Non-pigmented ciliary epithelial cell (primary cell): Measurements from ENCODE around the gene ZC3H8.

Experiments used
- DNase-seq: peaks from one replicate; pipeline ENCODE4 v3.0.0-alpha.2; 2010; ENCODE audit warnings: low read depth

Gene ZC3H8

DNA sequence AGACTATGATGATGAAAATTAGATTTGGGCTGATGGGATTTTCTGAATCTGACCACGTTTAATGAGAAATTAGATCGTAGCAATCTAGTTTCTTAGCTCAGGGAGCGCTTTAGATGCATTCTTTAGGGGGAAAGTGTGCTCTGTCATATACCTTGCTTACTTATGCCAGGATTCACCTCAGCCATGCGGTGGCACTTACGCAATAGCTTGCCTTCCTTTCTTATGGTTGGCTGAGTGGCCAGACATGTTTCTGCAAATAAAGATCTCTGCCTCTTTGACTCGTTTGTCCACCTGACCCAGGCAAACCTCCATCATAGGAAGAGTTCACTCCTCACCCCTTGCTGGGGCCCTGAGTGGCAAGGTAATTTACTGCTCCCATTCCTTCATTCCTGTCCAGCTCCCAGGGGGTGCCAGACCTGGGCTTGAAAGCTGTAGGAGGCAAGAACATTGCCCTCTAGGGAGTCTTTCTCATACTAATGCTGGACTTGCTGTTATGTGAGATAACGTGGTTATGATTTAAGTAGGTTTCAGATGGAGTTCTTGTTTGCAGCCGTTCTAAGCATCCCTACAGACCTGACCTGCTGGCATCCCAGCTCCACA lies 59.6 kb downstream of the ZC3H8 start:
- no peak for DNase-seq

DNA sequence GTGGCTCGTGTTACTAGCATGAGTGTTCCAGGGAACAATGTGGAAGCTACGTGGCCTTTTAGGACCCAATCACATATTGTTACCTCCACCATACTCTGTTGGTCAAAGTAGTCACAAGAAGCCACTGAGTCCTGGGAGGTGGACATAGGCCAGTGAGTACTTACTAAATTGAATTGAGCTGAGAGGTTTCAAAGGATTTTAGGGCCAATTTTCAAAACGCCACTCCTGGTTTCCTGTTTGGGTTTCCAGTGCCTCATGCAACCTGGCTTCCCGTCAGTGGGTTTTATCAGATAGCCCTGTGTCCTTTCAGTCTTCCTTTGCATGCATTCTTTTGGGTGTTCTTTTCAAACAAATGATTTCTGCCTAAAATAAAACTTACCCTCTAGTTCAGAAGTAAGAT lies 60.4 kb downstream of the ZC3H8 start:
- DNase-seq = no peak

DNA sequence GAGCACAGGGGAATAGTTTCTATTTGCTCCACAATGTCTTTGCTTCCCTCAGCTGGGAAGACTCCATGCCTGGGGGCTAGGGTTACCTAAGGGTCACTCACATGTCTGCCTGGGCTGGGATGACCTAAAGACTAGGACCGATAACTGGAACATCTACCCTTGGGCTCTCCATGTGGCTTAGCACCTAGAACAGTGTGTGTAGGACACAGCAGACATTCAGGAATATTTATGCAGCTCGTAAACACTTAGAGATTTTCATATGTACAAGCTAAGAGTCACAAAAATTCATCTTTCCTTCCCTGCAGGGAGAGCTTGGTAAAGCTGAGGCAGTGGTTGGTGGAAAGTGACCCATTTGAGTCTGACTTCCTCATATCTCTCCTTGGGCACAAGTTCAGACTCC lies 60.8 kb downstream of the ZC3H8 start:
- DNase-seq = no peak

DNA sequence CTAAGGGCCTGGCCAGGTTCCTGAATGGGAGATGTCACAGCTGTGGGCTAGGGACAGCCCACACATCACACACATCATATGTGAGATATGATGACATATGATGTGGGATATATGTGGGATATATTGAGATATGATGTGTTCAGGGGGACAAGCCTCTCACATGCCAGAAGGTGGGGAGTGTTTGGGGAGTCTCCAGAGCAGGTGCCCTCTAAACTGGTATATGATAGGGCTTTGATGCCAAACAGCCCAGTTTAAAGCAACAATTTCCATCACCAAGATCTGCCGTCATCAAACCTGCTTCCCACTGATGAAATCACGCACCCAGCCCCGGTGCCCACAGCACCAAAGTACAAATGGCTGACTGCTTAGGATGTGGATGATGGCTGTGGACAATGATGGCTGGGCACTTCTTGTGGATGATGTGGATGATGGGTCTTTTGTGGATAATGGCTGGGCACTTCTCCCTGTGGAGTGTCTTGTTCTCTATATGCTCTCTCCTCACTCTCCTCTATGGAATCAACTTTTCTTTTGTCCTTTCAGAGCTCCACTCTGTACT lies 65.8 kb downstream of the ZC3H8 start:
- DNase-seq = no peak

DNA sequence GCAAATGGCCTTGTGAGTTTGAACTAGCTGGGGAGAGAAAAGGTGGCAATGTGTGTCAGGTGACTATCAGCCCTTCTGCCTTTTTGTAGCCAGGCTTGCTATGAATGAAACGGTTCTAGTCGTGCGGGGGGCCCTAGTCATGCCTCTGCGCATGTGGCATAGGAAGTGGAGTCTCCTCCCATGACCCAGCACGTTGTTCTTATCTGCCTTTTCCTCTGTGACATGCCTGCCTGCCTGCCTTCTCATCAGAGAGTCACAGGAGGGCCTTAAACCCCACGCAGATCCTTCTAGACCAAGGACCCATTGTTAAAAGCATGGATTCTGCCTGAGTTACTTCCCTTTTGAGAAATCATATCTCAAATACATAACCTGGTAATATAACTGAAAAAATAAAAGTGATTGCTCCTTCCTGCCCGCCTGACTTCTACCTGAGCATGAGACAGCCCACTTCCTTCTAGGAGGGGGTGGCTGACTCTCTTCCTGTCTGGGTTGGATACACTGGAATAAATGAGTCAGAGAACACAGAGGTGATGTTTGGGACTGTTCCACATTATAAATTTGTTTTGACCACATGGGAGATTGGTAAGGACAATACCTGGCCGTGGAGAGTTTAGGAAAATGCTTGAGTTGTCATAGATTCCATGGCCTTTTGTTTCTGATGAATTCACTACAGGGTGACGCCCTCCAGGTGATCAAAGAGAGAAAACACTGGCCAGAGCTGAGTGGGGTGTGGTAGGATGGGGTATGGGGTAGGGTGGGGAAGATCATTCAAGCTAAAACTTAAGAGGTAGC lies 66.8 kb downstream of the ZC3H8 start:
- DNase-seq = no peak

DNA sequence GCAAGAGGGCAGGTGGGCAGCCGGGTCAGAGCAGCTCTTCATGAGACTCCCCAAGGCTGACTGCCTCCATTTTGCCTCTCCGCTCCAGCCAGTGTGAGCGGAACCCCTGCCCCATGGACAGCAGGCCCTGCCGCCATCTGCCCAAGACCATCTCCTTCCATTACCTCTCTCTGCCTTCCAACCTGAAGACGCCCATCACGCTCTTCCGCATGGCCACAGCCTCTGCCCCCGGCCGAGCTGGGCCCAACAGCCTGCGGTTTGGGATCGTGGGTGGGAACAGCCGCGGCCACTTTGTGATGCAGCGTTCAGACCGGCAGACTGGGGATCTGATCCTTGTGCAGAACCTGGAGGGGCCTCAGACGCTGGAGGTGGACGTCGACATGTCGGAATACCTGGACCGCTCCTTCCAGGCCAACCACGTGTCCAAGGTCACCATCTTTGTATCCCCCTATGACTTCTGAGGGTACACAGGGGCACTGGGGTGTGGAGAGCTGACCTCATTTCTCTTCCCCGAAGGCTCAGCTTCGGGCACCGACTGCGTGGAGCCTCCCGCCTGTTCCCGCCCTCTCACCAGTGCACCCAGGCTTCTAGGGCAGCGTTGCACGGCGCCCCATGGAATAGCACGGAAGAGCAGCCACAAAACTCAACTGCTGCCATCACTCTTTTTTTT lies 67.7 kb downstream of the ZC3H8 start:
- DNase-seq = no peak

DNA sequence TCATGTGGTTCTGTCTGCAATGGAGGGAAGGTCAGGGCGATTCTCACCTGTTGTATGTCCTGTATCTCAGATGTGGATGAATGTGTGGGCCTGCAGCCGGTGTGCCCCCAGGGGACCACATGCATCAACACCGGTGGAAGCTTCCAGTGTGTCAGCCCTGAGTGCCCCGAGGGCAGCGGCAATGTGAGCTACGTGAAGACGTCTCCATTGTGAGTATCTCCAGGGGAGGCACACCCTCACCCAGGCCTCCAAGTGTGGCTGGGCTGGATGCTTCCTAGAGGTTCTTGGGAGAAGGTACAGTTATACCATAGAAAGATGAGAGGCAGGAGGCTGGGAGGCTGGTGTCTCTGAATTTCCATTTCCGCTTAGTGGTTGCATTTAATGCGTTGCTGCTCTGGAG lies 69.7 kb downstream of the ZC3H8 start:
- no peak for DNase-seq

DNA sequence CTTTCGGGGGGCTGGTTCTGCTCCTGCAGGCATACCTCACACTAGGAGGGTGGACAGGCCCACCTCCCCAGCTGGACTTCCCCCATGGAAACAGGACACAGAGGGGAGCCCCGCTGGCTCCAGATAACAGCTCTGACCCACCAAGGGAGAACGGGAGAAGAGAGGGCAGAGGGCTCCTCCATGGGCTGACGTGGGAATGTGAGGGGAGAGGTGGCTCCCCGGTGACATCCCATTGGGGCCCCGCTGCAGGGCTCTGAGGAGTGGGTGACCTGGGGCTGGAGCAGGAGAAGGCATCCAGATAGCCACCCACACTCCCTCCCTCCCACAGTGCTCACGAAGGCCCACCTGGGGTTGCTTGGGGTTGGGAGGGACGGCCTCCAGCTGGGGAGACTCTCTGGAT lies 70.7 kb downstream of the ZC3H8 start:
- no peak for DNase-seq

DNA sequence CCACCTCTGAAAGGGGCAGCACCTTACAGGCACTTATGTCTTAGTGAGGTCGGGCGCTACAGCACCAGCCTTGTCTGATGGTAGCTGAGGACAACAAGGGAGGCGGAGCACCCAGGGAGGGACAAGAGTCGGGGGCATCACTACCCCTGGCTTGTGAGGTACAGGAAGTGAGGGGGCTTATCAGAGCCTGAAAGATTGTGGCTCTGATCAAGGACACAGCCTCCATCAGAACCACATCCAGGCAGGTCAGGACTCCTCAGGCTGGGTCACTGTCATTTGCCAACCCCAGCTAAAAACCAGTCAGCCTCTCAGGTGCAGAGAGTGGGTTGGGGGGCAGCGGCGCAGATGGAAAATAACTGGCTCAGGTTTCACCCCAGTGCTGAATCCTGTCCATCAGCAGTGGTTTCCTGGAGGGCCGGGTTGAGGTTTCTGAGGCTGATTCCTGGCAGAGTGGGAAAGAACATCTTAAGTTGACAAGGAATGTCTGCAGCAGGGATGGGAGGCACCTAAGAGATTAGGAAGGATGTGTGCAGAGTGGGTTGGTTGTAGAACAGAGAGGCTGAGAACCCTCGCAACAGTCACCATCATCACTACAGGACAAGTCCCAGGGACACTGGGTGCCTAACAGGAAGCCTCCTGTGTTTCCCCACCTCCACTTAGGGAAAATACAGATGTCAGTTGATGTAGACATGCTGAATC lies 71.4 kb downstream of the ZC3H8 start:
- DNase-seq = no peak

DNA sequence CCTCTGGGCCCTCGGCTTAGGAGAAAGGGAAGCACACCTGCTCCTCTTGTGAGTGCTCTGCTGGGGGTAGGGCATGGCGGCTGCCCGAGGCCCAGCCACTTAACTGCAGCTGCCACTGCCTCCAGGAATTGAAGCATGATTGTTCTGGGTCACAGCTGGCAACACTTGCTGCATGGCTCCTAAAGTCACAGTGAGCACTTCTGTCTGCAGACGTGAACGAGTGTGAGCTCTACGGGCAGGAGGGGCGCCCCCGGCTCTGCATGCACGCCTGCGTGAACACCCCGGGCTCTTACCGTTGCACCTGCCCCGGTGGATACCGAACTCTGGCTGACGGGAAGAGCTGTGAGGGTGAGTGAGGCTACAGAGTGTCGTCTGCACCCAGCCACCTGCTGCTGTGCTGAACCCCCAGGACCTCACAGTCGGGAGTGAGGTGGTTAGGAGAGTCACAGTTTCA lies 72.2 kb downstream of the ZC3H8 start:
- DNase-seq = no peak

DNA sequence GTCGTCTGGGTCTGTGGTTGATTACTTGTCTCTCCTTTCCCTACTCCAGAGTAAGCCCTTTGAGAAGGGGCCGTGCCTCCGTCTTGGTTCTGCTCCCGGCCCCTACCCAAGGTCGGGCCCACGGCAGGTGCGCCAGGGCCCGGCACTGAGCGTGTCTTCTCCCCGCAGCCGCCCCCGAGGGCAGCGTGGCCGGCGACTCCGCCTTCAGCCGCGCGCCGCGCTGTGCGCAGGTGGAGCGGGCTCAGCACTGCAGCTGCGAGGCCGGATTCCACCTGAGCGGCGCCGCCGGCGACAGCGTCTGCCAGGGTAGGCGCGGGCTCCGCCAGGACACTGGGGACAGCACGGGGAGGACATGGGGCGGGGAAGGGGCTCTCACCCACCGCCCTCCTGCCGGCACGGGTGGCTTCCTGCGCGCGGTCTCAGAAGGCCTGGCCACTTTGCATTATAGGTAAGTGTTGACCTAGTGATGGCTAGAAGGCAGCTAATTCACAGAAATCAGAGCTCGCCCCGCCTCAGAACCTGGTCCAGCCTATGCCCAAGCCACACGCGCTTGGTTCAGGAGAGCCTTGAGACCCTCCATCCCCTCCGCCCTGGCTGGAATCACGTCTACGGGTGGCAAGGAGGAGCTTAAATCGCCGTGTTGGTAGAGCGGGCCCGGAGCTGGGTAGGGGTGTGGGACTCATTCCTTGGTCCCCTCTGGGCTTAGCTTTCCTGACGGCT lies 73.1 kb downstream of the ZC3H8 start:
- no peak for DNase-seq

DNA sequence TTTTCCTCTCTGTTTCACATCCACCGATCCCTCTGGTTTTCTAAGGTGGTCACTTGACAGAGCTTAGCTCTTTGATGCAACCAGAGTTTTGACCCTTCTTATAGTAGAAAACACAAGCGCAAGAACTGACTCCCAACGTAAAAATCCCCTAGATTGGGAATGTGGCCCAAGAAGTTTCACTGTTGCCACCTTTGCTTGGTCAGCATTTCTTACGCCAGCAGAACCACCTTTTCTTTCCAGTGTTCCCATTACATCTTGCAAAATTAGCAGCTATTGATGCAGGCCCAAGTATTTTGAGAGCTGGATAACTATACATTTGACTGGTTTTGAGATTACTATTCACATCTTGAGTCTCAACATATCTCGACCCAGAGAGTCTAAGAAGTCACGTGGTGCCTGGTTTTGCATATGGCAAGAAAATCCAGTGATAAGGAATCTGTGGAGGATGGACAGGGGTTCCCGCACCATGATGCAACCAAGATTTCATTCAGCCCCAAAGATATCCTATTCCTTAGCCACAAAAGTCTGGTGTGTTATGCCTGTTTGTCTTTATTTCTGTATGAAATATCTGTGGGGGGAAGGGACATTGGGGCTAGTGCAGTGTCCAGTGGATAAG lies 78.8 kb downstream of the ZC3H8 start:
- DNase-seq = no peak

DNA sequence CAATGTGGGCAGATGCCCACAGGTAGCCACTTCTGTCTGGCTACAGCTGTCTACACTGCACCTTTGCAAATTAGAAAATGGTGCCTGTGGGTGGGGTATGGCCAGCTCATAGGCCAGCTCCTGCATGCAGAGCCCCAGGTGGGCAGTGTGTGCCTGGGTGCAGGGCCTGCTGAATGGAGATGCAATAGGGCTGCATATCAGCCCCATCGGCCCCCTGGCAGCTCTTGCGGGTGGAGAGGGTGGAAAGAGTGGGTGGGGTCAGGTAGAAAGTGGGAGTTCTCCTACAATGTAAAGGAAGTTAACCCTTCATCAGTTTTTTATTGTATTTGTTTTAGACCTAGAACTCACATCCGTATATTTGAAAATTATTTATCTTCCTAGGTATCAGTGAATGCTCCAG lies 79.5 kb downstream of the ZC3H8 start:
- no peak for DNase-seq

DNA sequence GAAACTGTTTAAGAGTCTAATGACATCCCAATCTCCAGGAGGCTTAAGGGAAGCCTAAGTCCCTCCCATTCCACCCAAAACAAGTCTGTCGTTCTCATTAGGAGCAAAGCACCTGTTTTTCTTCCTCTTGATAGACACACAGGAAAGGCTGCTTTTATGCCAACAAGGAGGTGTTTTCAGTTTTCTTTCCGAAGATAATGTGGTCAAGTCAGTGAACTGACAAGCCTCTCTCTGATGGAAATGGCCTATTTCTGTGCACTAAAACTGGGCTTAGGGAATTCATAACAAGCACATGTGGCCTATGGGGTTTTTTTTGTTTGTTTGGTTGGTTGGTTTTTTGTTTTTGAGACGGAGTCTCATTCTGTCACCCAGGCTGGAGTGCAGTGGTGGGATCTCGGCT lies 80.5 kb downstream of the ZC3H8 start:
- no peak for DNase-seq

DNA sequence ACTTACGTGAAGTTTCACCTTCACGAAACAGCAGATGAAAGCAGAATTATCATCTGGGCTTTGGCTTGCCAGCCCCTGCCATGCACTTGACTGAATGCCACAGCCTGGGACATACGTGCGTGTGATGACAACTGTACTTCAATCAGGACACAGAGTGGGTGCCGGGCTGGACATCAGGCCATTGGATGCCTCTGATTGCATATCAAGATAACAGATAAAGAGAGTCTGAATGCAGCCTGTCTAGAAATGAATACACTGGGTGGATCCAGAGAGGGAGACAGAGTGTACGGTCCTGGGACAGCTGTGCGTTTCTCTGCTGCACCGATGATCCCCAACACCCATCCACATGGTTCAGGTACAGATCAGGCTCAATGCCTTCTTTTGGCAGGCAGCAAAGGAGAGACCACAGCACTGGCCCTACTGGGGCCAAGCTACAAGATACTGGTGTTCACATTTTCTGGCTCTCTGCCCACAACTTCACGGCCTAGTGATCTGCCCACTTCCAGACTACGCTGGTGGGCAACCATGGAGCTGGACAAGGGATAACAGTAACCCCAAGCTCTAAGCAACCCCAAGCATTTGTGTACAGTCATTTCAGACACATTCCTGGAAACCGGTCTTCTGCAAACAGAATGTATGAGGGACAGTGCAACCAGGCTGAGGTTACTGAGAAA lies 81.1 kb downstream of the ZC3H8 start:
- no peak for DNase-seq

DNA sequence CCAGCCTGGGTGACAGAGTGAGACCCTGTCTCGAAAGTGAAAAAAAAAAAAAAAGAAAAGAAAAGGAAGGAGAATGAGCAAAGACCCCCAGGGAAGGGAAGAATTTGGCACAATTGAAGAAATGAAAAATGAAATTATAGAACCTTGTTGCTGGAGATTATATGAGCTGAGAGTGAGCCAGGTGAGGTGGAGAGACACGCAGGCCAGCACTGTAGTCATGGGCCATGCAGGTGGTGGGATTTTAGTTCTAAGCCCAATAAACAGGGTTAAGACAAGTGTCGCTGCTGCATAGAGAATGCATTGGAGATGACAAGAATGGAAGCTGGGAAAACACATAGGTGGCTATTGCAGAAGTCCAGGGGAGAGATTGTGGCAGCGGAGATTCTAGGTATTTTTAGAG lies 84.3 kb downstream of the ZC3H8 start:
- no peak for DNase-seq

DNA sequence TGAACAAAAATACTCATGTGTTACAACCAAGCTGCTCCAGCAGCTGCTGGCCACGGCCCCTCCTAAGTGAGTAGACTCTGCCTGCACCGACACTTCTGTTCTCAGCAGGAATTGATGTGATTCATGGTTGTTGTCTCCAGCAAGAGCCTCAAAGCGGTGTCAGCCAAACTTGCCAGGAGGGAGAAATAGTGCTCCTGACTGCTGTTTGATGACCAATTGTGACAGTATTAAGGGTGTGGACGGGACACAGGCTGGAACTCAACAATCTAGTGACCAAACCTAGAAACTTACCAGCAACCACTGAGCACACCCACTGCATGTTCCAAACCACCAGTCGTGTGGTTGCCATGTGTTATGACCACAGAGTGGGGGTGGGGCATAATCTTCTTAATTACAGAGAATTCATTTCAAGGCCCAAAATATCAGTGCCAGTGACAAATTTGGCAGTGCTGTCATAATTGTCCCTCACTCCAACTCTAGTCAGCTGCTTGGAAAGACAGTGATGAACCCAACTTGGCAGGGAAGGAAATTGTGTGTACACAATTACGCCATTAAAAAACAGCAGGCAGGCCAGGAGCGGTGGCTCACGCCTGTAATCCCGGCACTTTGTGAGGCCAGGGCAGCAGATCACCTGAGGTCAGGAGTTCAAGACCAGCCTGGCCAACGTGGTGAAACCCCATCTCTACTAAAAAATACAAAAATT lies 86.3 kb downstream of the ZC3H8 start:
- DNase-seq = no peak

DNA sequence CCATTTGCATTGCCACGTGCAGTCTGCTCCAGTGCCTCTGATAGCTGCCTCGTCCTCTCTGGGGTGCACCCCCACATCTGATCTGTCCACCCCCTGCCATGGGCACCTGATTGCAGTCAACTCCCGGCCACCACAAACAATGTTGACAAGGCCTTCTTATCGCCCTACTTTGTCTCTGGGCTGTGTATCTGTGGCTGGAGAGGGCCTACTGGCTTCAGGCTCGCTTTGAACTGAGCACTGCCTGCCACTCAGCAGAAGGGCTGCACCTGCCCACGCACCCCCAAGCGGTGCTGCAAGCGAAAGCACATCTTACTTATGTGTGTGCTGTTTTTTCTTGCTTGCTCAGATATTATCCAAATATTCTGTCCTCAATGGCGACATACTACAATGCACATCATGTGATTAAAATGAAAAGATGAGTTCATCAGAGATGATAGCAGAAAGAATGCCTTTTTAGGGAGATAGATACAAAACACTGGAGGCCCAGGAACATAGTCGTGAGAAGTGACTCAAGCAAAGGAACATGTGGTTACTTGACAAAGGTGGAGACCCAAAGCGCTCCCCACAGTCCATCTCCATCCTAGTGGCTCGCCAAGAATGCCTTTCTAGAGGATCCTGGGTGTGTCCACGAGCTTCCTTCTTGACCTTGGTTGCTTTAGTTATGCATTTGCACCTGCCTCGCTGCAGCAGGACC lies 87.9 kb downstream of the ZC3H8 start:
- no peak for DNase-seq

DNA sequence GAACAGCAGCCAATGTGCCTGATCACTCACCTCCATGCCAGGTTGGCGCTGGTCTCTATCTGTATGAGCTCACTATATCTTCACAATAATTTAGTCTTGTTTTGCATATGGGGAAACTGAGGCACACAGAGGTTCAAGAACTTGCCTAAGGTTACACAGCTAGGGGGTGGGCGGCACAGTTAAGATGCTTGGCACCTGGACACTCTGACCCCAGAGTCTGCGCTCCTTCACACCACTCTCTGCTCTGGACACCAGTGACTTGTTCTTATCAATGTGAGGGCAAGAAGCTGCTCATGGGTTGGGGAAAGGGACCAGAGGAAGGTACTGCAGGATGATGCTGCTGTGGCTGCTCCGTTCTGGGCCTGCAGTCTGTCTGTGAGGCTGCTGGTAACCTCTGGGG lies 89.5 kb downstream of the ZC3H8 start:
- no peak for DNase-seq

DNA sequence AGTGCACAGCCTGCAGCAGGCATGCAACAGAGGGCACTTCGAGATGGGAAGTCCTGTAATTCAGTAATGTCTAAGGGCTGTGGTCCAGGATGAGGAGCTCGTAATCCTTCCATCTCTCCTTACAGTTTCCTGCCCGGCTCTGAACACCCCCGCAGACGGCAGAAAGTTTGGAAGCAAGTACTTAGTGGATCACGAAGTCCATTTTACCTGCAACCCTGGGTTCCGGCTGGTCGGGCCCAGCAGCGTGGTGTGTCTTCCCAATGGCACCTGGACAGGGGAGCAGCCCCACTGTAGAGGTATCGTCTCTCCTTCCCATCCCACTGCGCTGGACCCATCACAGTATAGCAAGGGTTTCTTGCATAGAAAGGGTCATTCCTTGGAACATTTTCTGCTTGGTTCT lies 90.0 kb downstream of the ZC3H8 start:
- no peak for DNase-seq
